Upper lobe of right lung (tissue), 1 donor: Measurements from ENCODE around the gene NABP2. TPM values are rescaled to one million over a fixed set of nuclear protein-coding genes. Genes with fewer than 3 reads are reported as not detected.
A peak's percentile ranks its signal among the peaks of the same experiment; 100 is the strongest.
"Not testable (repeated sequence)": the region's sequence is repeated elsewhere in the genome, so short reads cannot be mapped to it uniquely, and the experiment has no call there.

ENCODE experiments used
- ATAC-seq: fragments of 200-7000 bp; cut with Tn5 transposase; one replicate; pipeline ENCODE4 v1.9.1; 2020; ENCODE audit warnings: mild to moderate bottlenecking, moderate library complexity
- DNase-seq: peaks from one replicate; pipeline ENCODE4 v3.0.0-alpha.2; 2020
- H3K27ac ChIP-seq: fragments of 200-600 bp; one replicate; pipeline ENCODE4 v1.8.0; 2022
- H3K27me3 ChIP-seq: fragments of 200-600 bp; one replicate; pipeline ENCODE4 v1.8.0; 2022; ENCODE audit warnings: mild to moderate bottlenecking
- H3K36me3 ChIP-seq: fragments of 200-600 bp; one replicate; pipeline ENCODE4 v1.8.0; 2022
- H3K4me1 ChIP-seq: fragments of 200-600 bp; one replicate; pipeline ENCODE4 v1.8.0; 2022
- H3K4me3 ChIP-seq: fragments of 200-600 bp; one replicate; pipeline ENCODE4 v1.8.0; 2022; ENCODE audit warnings: mild to moderate bottlenecking
- H3K9me3 ChIP-seq: fragments of 200-600 bp; one replicate; pipeline ENCODE4 v1.8.0; 2022
- CTCF ChIP-seq: fragments of 200-600 bp; IDR thresholded peaks from one replicate; pipeline ENCODE4 v1.8.0; 2022; ENCODE audit warnings: antibody characterized with exemption
- intact Hi-C: fragments of 100-400 bp; cut with DNase I; formaldehyde crosslinking; loops from one replicate; pipeline ENCODE4 v1.11.0; 2022
- total RNA-seq: library from RNA; stranded (reverse); fragmentation: NEBNext Ultra II Directional; extraction: Animal tissue kit (Norgen Biotek cat#: 25700); gene quantifications from one replicate; pipeline ENCODE4 v1.2.1, GENCODE V29; 2021
- donor health status: DM: no; HTN: yes; CAD: no; lungs with severe emphysema.

NABP2 gene
- total RNA-seq, 1 donor from 2014 or later, result 19.8 TPM

DNA sequence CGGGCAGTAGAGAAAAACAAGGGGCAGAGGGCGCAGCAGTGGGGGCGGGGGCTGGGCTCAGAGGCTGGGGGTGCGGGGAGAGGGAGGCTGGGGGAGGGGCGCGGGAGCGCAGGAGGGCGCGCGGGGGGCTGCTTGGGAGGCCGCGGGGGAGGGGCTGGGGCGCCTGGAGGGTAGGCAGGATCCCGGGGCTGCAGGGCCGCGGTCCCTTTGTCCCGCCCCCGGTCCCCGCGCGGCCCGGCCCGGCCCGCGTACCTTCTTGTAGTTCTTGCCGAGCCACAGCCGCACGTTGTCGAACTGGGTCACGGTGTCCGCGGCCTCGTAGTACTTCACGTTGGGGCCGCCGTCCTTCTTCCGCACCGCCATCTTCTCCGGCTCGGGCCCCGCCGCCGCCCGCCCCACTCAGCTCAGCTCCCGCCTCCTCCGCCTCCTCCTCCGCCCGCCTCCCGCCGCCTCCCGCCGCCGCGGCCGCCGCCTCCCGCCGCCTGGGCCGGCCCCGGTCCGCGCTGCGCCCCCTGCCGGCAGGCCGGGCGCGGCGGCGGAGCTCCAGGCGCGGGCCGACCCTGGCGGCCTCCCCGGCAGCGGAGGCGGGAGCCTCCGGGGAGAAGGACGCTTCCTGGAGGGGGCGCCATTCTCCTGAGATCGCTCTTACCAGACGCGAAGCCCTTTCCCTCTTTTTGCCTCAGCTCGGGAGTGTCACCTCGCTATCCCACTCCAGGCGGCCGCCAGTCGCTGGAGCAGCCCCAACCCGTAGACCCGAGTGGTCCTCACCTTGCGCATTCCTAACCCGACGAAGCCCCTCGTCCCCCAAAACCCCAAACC, 34.8 kb upstream of the NABP2 start, which contains the start of gene SMARCC2:
TSS of gene SMARCC2 (minus strand) at position 385 of the 819 bp plus-strand sequence. CDS start at position 363, 22 bp downstream.
- Histone ChIP-seq H3K27me3 (no peaks in the 10 kb centered on the region), H3K9me3 (no peaks in the 10 kb centered on the region), H3K4me1 (peaks cover 25% of the 10 kb centered on the region), H3K4me3 (peak within 1 kb of the TSS; percentile 82), H3K27ac (peak within 1 kb of the TSS; percentile 93), H3K36me3 (peaks cover 27% of the 10 kb centered on the region)
- TF ChIP-seq CTCF, result peak; percentile 60
- DNase-seq (peak; percentile 94), ATAC-seq (peak; percentile 94)
- intact Hi-C loops, result no loop called here

GRCh38 chr12:56189918-56190694, 34.0 kb upstream of the NABP2 start:
- Histone ChIP-seq H3K27ac (peak overlapping the region; percentile 93), H3K4me3 (peak overlapping the region; percentile 82), H3K27me3 (no peaks in the 10 kb centered on the region), H3K4me1 (peaks cover 25% of the 10 kb centered on the region), H3K9me3 (no peaks in the 10 kb centered on the region), H3K36me3 (peaks cover 19% of the 10 kb centered on the region)
- intact Hi-C loops, result loop anchor here (5.0 to 10.0 kb wide), 2 partner anchors 37 to 275 kb away; partner anchors contain the start of gene SPRYD4
- ATAC-seq (peak; percentile 67), DNase-seq (peak; percentile 92)
- TF ChIP-seq CTCF, result no peak

GRCh38 chr12:56190695-56191155, 33.4 kb upstream of the NABP2 start:
- Histone ChIP-seq H3K4me3 (peak overlapping the region; percentile 82), H3K9me3 (no peaks in the 10 kb centered on the region), H3K27ac (peak overlapping the region; percentile 93), H3K4me1 (peaks cover 25% of the 10 kb centered on the region), H3K36me3 (peaks cover 12% of the 10 kb centered on the region), H3K27me3 (no peaks in the 10 kb centered on the region)
- no peak for TF ChIP-seq CTCF
- DNase-seq, result no peak
- no peak for ATAC-seq
- intact Hi-C loops, result loop anchor here (5.0 to 10.0 kb wide), 2 partner anchors 37 to 274 kb away; partner anchors contain the start of gene SPRYD4

DNA sequence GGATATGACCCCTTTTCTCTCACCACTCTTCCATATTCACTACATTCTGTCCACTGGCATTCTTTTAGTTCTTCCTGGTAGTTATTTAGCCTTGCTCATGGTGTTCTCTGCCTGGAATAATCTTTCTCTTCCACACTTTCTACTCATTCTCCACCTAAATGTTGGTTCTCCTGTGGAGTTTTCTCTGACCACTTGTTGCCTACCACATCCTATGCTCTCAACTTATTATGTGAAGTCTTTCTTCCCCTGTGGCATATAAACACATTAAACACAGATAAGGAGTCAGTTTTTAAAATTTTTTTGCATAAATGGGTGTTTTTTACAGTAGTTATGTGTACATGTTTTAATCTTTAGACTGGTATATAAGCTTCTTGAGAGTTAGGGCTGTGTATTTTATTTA, 31.6 kb upstream of the NABP2 start:
- no peaks in the 10 kb centered on the region for H3K27me3 ChIP-seq
- H3K4me3 ChIP-seq, result no peak overlapping the region
- no peak for ATAC-seq
- intact Hi-C loops, result loop anchor here (5.0 to 10.0 kb wide), 2 partner anchors 35 to 272 kb away; partner anchors contain the start of gene SPRYD4
- H3K27ac ChIP-seq, result no peak overlapping the region
- TF ChIP-seq CTCF, result no peak
- H3K4me1 ChIP-seq, result peaks cover 19% of the 10 kb centered on the region
- no peak for DNase-seq
- no peaks in the 10 kb centered on the region for H3K9me3 ChIP-seq
- no peaks in the 10 kb centered on the region for H3K36me3 ChIP-seq

GRCh38 chr12:56193025-56193578, 31.0 kb upstream of the NABP2 start:
- peaks cover 14% of the 10 kb centered on the region for H3K4me1 ChIP-seq
- peak; percentile 86 for TF ChIP-seq CTCF
- peak; percentile 44 for ATAC-seq
- DNase-seq, result no peak
- no peaks in the 10 kb centered on the region for H3K27me3 ChIP-seq
- intact Hi-C loops, result loop anchor here (5.0 to 10.0 kb wide), 2 partner anchors 34 to 272 kb away; partner anchors contain the start of gene SPRYD4
- H3K36me3 ChIP-seq, result no peaks in the 10 kb centered on the region
- no peak overlapping the region for H3K4me3 ChIP-seq
- H3K27ac ChIP-seq, result no peak overlapping the region
- no peaks in the 10 kb centered on the region for H3K9me3 ChIP-seq

- not testable (repeated sequence) for H3K27me3 ChIP-seq, H3K36me3 ChIP-seq, H3K9me3 ChIP-seq, H3K4me1 ChIP-seq, DNase-seq, H3K4me3 ChIP-seq
- ATAC-seq, result peak; percentile 65
- intact Hi-C loops, result loop anchor here (10.0 kb wide), 1 partner anchor 268 kb away; the partner anchor contains the start of gene SPRYD4
- peak overlapping the region; percentile 27 for H3K27ac ChIP-seq
Measured at GRCh38 chr12:56196818-56197550, 27.2 kb upstream of the NABP2 start.
